ENCODE data around the gene CACNA1S.

The CACNA1S gene

GRCh38 chr1:201140235-201140940 lies 28.2 kb upstream of the CACNA1S start:
- DNase-seq (ENCODE audit: low spot score): no peak

GRCh38 chr1:201139756-201140155 lies 27.5 kb upstream of the CACNA1S start:
- DNase-seq (ENCODE audit: low spot score): no peak

- DNase-seq (ENCODE audit: low spot score): no peak
Measured at GRCh38 chr1:201139306-201139705, 27.1 kb upstream of the CACNA1S start.

- DNase-seq (ENCODE audit: low spot score): no peak
Measured at GRCh38 chr1:201138311-201138840, 26.1 kb upstream of the CACNA1S start.

- peak; percentile 93 for DNase-seq (ENCODE audit: low spot score)
Measured at GRCh38 chr1:201137579-201138310, 25.5 kb upstream of the CACNA1S start.

GRCh38 chr1:201137024-201137392 lies 24.8 kb upstream of the CACNA1S start:
- DNase-seq (ENCODE audit: low spot score): no peak

- no peak for DNase-seq (ENCODE audit: low spot score)
Measured at GRCh38 chr1:201136355-201137023, 24.3 kb upstream of the CACNA1S start.

GRCh38 chr1:201134405-201134804 lies 22.2 kb upstream of the CACNA1S start:
- no peak for DNase-seq (ENCODE audit: low spot score)

GRCh38 chr1:201131398-201131797 lies 19.2 kb upstream of the CACNA1S start:
- DNase-seq (ENCODE audit: low spot score): no peak

GRCh38 chr1:201128962-201129361 lies 16.7 kb upstream of the CACNA1S start:
- no peak for DNase-seq (ENCODE audit: low spot score)

- no peak for DNase-seq (ENCODE audit: low spot score)
Measured at GRCh38 chr1:201128476-201128875, 16.2 kb upstream of the CACNA1S start.

GRCh38 chr1:201127755-201128455 lies 15.7 kb upstream of the CACNA1S start:
- DNase-seq (ENCODE audit: low spot score): peak; percentile 47

- DNase-seq (ENCODE audit: low spot score): peak; percentile 40
Measured at GRCh38 chr1:201126832-201127754, 14.9 kb upstream of the CACNA1S start, which contains the start of gene ASCL5. Gene ASCL5 (minus strand): TSS chr1:201127184. CDS start chr1:201115372, 11,812 bp downstream.

GRCh38 chr1:201126463-201126831 lies 14.2 kb upstream of the CACNA1S start:
- DNase-seq (ENCODE audit: low spot score): no peak

- no peak for DNase-seq (ENCODE audit: low spot score)
Measured at GRCh38 chr1:201125800-201126199, 13.6 kb upstream of the CACNA1S start.

- no peak for DNase-seq (ENCODE audit: low spot score)
Measured at GRCh38 chr1:201125019-201125418, 12.8 kb upstream of the CACNA1S start.

GRCh38 chr1:201123866-201124265 lies 11.6 kb upstream of the CACNA1S start:
- DNase-seq (ENCODE audit: low spot score): no peak

GRCh38 chr1:201122321-201122957 lies 10.2 kb upstream of the CACNA1S start:
- DNase-seq (ENCODE audit: low spot score): no peak

- peak; percentile 36 for DNase-seq (ENCODE audit: low spot score)
Measured at GRCh38 chr1:201119206-201120197, 7.3 kb upstream of the CACNA1S start.

All from AG08395 (cell line).